ENCODE data around the gene ADGRD2. TPM values are rescaled to one million over a fixed set of nuclear protein-coding genes. Genes with fewer than 3 reads are reported as not detected.

The ADGRD2 gene
- total RNA-seq, 1 experiment from 2014 or later = not detected

GRCh38 chr9:124410321-124410913 is 39.8 kb upstream of the ADGRD2 start:
- H3K9me3 ChIP-seq (ENCODE audit: low read depth, low read length, poor library complexity, severe bottlenecking) = no peaks in the 10 kb centered on the region
- CTCF ChIA-PET = interaction anchor here (1.0 to 1.4 kb wide), 3 partner anchors 18 to 127 kb away, joined by 3 to 8 read pairs (median 5); no protein-coding TSS in a partner anchor
- no peaks in the 10 kb centered on the region for H3K27me3 ChIP-seq (replicated peaks; ENCODE audit: insufficient read depth, low read depth, low read length, poor library complexity)
- TF ChIP-seq EZH2 (IDR thresholded peaks at IDR 0.05; ENCODE audit: borderline replicate concordance, low read depth, low read length, poor library complexity, severe bottlenecking) (no peak), CTCF (conservative IDR thresholded peaks at IDR 0.05; ENCODE audit: low read depth, low read length) (peak; percentile 58)
- no TSS peak for BruUV-seq (replicated peaks)
- peaks cover 20% of the 10 kb centered on the region for H3K4me1 ChIP-seq (ENCODE audit: insufficient read depth, low read length, poor library complexity, severe bottlenecking)
- POLR2A ChIA-PET (ENCODE audit: low non-redundant PET) = no interaction called here
- H3K4me3 ChIP-seq (ENCODE audit: low read depth, low read length, poor library complexity, severe bottlenecking) = no peak overlapping the region
- intact Hi-C loops (cut with micrococcal nuclease; ENCODE audit: unreplicated experiment) = loop anchor here (10.0 kb wide), 2 partner anchors 354 to 444 kb away; partner anchors contain the start of gene WDR38
- peaks cover 86% of the 10 kb centered on the region for H3K36me3 ChIP-seq (ENCODE audit: insufficient read depth, low read length, poor library complexity, severe bottlenecking)
- no peak overlapping the region for H3K27ac ChIP-seq (ENCODE audit: low read depth, low read length, poor library complexity, severe bottlenecking)
- DNase-seq (ENCODE audit: low spot score) = no peak

GRCh38 chr9:124411514-124412227 is 38.6 kb upstream of the ADGRD2 start:
- DNase-seq (ENCODE audit: low spot score) = no peak
- Histone ChIP-seq H3K36me3 (ENCODE audit: insufficient read depth, low read length, poor library complexity, severe bottlenecking) (peaks cover 76% of the 10 kb centered on the region), H3K4me3 (ENCODE audit: low read depth, low read length, poor library complexity, severe bottlenecking) (no peak overlapping the region), H3K9me3 (ENCODE audit: low read depth, low read length, poor library complexity, severe bottlenecking) (peaks cover 3% of the 10 kb centered on the region), H3K4me1 (ENCODE audit: insufficient read depth, low read length, poor library complexity, severe bottlenecking) (peaks cover 20% of the 10 kb centered on the region), H3K27me3 (replicated peaks; ENCODE audit: insufficient read depth, low read depth, low read length, poor library complexity) (no peaks in the 10 kb centered on the region), H3K27ac (ENCODE audit: low read depth, low read length, poor library complexity, severe bottlenecking) (peak overlapping the region; percentile 18)
- intact Hi-C loops (cut with micrococcal nuclease; ENCODE audit: unreplicated experiment) = loop anchor here (10.0 kb wide), 2 partner anchors 353 to 443 kb away; partner anchors contain the start of gene WDR38
- CTCF ChIA-PET = no interaction called here
- TF ChIP-seq EZH2 (IDR thresholded peaks at IDR 0.05; ENCODE audit: borderline replicate concordance, low read depth, low read length, poor library complexity, severe bottlenecking) = no peak
- TF ChIP-seq CTCF (conservative IDR thresholded peaks at IDR 0.05; ENCODE audit: low read depth, low read length) = no peak
- POLR2A ChIA-PET (ENCODE audit: low non-redundant PET) = no interaction called here
- no TSS peak for BruUV-seq (replicated peaks)

GRCh38 chr9:124412228-124412575 is 38.0 kb upstream of the ADGRD2 start:
- ChIA-PET CTCF (no interaction called here), POLR2A (ENCODE audit: low non-redundant PET) (no interaction called here)
- Histone ChIP-seq H3K4me1 (ENCODE audit: insufficient read depth, low read length, poor library complexity, severe bottlenecking) (peaks cover 20% of the 10 kb centered on the region), H3K4me3 (ENCODE audit: low read depth, low read length, poor library complexity, severe bottlenecking) (no peak overlapping the region), H3K9me3 (ENCODE audit: low read depth, low read length, poor library complexity, severe bottlenecking) (peaks cover 3% of the 10 kb centered on the region), H3K27me3 (replicated peaks; ENCODE audit: insufficient read depth, low read depth, low read length, poor library complexity) (no peaks in the 10 kb centered on the region), H3K27ac (ENCODE audit: low read depth, low read length, poor library complexity, severe bottlenecking) (no peak overlapping the region), H3K36me3 (ENCODE audit: insufficient read depth, low read length, poor library complexity, severe bottlenecking) (peaks cover 70% of the 10 kb centered on the region)
- no TSS peak for BruUV-seq (replicated peaks)
- intact Hi-C loops (cut with micrococcal nuclease; ENCODE audit: unreplicated experiment) = loop anchor here (10.0 kb wide), 2 partner anchors 353 to 443 kb away; partner anchors contain the start of gene WDR38
- DNase-seq (ENCODE audit: low spot score) = no peak
- no peak for TF ChIP-seq EZH2 (IDR thresholded peaks at IDR 0.05; ENCODE audit: borderline replicate concordance, low read depth, low read length, poor library complexity, severe bottlenecking)
- no peak for TF ChIP-seq CTCF (conservative IDR thresholded peaks at IDR 0.05; ENCODE audit: low read depth, low read length)

Measured in A673 (cell line).